TTC549 (cell line): Measurements from ENCODE around the gene HERC4.

Experiments used
- FAIRE-seq: peaks from 2 replicates; lab custom pipeline; 2012; peaks lifted over from hg19 to GRCh38; lab: Jason Lieb, UNC

The HERC4 gene

GRCh38 chr10:67875340-67876238 lies 199.5 kb downstream of the HERC4 start:
- FAIRE-seq, result no peak
